CD4-positive, alpha-beta T cell treated with Interleukin-12 subunit alpha and Interleukin-12 subunit beta, for 1 hour (primary cell): ENCODE measurements around the gene BRD1.

Source experiments
- DNase-seq: peaks from one replicate; pipeline ENCODE4 v3.0.0-alpha.2; 2020

The BRD1 gene

GRCh38 chr22:49749227-49749626 lies 78.4 kb downstream of the BRD1 start:
- DNase-seq: no peak

- DNase-seq: no peak
These were observed 79.2 kb downstream of the BRD1 start for GRCh38 chr22:49748514-49748913.

- DNase-seq: no peak
These were observed 80.0 kb downstream of the BRD1 start for GRCh38 chr22:49747716-49748115.

GRCh38 chr22:49747130-49747529 lies 80.5 kb downstream of the BRD1 start:
- no peak for DNase-seq

GRCh38 chr22:49746065-49746464 lies 81.6 kb downstream of the BRD1 start:
- DNase-seq: no peak

- DNase-seq: no peak
These were observed 87.4 kb downstream of the BRD1 start for GRCh38 chr22:49740242-49740641.

GRCh38 chr22:49739138-49739537 lies 88.5 kb downstream of the BRD1 start:
- no peak for DNase-seq

GRCh38 chr22:49738566-49738965 lies 89.1 kb downstream of the BRD1 start:
- DNase-seq: no peak

GRCh38 chr22:49738006-49738405 lies 89.7 kb downstream of the BRD1 start:
- no peak for DNase-seq

GRCh38 chr22:49737101-49737551 lies 90.5 kb downstream of the BRD1 start:
- DNase-seq: no peak

- no peak for DNase-seq
These were observed 91.1 kb downstream of the BRD1 start for GRCh38 chr22:49736538-49736937.

GRCh38 chr22:49735901-49736421 lies 91.7 kb downstream of the BRD1 start:
- no peak for DNase-seq

- DNase-seq: no peak
These were observed 92.2 kb downstream of the BRD1 start for GRCh38 chr22:49735411-49735900.

GRCh38 chr22:49734882-49735281 lies 92.8 kb downstream of the BRD1 start:
- DNase-seq: no peak

- DNase-seq: no peak
These were observed 93.3 kb downstream of the BRD1 start for GRCh38 chr22:49734390-49734789.

- no peak for DNase-seq
These were observed 94.0 kb downstream of the BRD1 start for GRCh38 chr22:49733631-49734030.

GRCh38 chr22:49730656-49731055 lies 97.0 kb downstream of the BRD1 start:
- no peak for DNase-seq

GRCh38 chr22:49728570-49729271 lies 99.0 kb downstream of the BRD1 start:
- DNase-seq: no peak

GRCh38 chr22:49727881-49728569 lies 99.6 kb downstream of the BRD1 start:
- DNase-seq: no peak

- no peak for DNase-seq
These were observed 100.3 kb downstream of the BRD1 start for GRCh38 chr22:49727191-49727880.

GRCh38 chr22:49726701-49727101 lies 101.0 kb downstream of the BRD1 start:
- no peak for DNase-seq

GRCh38 chr22:49726022-49726681 lies 101.5 kb downstream of the BRD1 start:
- DNase-seq: no peak

GRCh38 chr22:49725516-49725915 lies 102.2 kb downstream of the BRD1 start:
- DNase-seq: no peak
